GM19455 (cell line): ENCODE data around the gene PPP2R3B.
"Not testable (repeated sequence)": the region's sequence is repeated elsewhere in the genome, so short reads cannot be mapped to it uniquely, and the experiment has no call there.

Source experiments
- ATAC-seq: cut with Tn5 transposase; IDR thresholded peaks from one replicate; pipeline ENCODE4 v1.9.1; 2021; ENCODE audit not compliant: unreplicated experiment

The PPP2R3B gene

GRCh38 chrX:324664-325063 lies 62.0 kb downstream of the PPP2R3B start:
- ATAC-seq: not testable (repeated sequence)

GRCh38 chrX:323721-324628 lies 62.7 kb downstream of the PPP2R3B start:
- no peak for ATAC-seq

DNA sequence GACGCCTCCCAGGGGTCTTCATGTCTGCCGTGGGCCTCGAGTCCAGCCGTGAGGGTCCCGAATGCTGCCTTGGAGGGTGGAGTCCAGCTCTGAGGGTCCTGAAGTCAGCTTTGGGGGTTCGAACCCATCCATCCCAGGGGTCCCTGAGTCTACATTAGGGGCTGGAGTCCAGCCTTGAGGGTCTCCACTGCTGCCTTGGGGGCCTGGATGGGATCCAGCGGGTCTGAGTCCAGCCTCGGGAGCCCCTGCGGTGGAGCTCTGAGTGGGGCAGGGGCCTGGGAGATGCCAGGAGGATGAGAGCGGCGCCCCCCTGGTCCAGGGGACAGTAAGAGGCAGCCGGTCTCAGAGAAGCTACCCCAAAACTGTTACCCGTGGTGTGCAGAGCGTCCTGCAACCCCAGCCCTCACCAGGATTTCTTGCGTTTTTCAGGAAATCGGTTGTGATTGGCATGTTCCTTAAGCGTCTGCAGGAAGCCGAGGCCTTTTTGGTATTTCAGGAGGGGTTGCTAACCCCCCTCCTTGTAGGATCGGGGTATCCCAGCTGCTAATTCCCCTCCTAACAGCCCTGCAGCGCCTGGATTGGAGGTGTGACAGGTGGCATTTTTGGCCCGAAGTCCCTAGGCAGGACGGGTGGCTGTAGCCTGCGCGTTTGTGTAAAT lies 66.5 kb downstream of the PPP2R3B start:
- no peak for ATAC-seq

- no peak for ATAC-seq
Observed at GRCh38 chrX:319579-320125, 67.1 kb downstream of the PPP2R3B start.

DNA sequence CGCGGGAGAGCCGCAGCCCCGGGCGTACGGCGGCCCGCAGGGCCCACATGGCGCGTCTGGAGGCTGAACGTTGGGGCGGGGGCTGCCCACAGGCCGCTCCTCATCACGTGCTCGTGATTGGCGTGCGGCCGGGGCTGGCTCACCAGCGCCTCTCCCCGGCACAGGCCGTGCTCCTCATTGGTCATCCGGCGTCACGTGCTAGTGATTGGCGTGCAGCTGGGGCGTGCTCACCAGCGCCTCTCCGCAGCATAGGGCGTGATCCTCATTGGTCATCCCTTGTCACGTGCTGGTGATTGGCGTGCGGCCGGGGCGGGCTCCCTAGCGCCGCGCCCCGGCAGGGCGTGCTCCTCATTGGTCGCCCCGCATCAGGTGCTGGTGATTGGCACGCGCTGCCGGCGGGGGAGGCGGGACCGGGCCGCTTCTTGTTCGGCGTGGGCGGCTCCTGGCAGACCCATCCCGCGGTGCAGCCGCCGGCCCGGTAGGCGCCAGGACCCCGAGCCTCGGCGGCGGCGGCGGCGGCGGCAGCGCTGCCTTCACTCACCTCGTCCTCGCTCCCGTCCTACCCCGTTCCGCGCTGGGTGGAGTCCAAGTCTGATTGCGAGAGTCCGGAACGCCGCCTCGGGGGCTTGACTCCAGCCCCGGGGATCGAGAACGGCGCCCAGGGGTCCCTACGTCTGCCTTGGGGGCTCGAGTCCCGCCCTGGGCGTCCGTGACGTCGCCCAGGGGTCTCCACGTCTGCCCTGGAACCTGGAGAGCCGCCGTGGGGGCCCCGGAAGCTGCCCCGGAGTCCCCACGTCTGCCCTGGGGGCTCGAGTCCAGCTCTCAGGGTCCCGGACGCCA lies 67.7 kb downstream of the PPP2R3B start, which contains the start of gene GTPBP6:
TSS of gene GTPBP6 (minus strand) at position 58 of the 840 bp plus-strand sequence. CDS start at position 49, 9 bp downstream.
- ATAC-seq: peak; percentile 82

GRCh38 chrX:318068-318738 lies 68.5 kb downstream of the PPP2R3B start:
- peak; percentile 55 for ATAC-seq

GRCh38 chrX:317424-318067 lies 69.2 kb downstream of the PPP2R3B start:
- ATAC-seq: no peak

DNA sequence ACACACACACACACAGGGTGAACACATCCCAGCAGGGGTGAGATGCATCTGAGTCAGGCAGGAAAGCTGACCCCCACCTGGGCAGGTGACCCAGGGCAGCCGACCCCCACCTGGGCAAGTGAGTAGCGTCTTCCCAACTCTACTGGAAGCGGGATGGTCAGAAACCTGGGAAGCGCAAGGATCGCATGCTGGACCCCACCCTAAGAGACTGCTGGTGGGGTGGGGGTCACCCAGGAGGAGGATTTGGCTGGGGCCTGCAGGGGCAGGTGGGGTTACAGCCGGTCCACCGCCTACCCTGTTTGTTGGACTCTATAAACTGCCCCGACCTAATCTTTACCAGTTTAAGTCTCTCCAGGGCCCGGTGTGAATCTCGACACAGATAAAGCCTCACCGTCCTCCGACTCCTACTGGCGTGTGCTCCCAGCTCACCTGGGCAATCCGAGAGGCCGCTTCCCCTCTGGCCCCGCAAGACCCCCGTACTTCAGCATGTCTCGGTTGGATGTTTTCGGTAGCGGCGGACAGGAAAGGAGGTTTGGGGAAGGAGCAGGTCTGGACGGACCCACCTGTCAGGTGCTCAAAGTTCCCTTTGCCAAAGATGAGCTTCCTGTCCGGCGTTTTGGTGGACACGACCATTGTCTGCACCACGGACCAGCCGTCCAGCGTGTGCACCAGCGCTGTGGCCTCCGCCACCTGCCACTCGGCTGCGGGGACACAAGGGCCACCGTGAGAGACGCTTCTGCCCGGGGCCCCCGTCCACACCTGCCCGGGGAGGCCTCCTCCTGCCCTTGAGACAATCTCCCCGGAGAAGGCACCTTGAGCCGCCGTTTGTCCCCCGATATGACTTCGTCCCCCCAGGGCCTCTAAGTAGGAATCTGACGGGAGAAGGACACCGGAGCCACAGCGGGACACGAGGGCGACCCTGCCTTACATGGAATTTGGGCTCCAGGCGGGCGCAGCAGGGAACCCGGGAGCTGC lies 70.1 kb downstream of the PPP2R3B start:
- no peak for ATAC-seq

- ATAC-seq: no peak
Observed at GRCh38 chrX:314781-315595, 71.7 kb downstream of the PPP2R3B start.

DNA sequence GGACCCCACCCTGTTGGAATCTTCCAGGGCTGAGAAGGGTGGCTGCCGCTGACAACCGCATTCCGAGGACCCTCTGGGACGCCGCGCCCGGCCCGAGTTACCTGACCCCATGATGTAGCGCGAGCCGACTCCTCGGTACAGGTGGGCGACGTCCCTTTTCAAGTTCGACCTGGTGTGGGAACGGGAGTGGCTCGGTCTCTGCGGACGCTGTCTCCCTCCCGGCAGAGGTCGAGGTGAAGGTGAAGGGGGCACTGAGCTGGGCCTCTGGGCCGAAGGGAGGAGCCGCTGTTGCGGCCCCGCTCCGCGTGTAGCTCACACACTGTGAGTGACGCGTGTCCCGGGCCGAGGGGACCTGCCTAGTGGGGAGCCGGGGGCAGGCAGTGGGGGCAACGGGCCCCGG lies 72.7 kb downstream of the PPP2R3B start:
- no peak for ATAC-seq

GRCh38 chrX:313546-313945 lies 73.2 kb downstream of the PPP2R3B start:
- no peak for ATAC-seq

- no peak for ATAC-seq
Observed at GRCh38 chrX:312621-313331, 73.9 kb downstream of the PPP2R3B start.

- ATAC-seq: no peak
Observed at GRCh38 chrX:311156-312129, 75.3 kb downstream of the PPP2R3B start.

DNA sequence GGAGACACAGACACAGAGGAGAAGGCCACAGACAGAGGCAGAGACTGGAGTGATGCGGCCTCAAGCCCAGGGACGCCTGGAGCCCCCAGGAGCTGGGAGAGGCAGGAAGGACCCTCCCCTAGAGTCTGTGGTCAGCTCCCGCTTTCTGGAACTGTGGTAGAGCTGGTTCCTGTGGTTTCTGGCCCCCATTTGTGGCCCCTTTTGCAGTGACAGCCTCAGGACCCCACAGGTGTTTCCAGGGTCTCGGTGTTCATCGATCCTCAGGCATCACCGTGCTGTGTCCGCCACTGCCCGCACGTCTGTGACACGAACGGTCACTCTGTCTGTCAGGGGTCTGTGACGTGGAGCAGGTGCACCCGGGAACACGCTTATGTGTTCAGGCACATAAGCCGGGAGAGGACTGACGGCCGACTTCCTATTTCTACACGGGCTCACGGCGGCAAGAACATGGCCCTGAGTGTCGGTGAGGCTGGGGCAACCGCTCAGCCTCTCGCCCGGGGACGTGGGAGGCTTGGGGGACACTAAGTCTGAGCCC lies 76.0 kb downstream of the PPP2R3B start:
- no peak for ATAC-seq

DNA sequence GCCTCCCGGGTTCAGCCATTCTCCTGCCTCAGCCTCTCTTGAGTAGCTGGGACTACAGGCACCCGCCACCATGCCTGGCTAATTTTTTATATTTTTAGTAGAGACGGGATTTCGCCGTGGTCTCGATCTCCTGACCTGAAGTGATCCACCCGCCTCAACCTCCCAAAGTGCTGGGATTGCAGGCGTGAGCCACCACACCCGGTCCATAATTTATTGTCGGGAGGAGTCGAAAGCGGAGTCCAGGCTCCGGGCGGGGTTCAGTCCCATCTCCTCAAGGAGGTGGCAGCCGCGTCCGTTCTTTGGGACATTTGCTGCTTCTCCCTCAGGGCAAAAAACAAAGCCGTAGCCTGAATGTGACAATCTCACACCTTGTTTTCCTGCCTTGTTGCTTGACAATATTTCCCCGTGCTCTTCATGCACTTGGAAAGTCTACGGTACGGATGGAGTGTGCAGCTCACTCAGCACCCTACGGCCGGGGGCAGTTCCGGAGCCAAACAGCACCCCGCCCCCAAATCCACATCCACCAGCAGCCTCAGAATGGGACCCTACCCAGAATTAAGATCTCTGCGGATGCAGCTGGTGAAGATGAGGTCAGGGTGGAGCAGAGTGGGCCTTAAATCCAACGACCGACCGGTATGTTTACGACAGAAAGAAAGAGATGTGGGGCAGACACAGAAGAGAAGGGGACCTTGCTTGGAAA lies 77.7 kb downstream of the PPP2R3B start:
- ATAC-seq: no peak
